OCI-LY3 (cell line): ENCODE data around the gene NEURL2.

ENCODE experiments used
- H2AFZ ChIP-seq: fragments of 200-600, 300-600 bp; shearing (Covaris generic); 2 replicates; pipeline ENCODE4 v1.6.0; 2014; ENCODE audit warnings: antibody characterized with exemption, low read depth, low read length
- H3K27ac ChIP-seq: fragments of 200-600, 300-600 bp; sonication (generic); 2 replicates; pipeline ENCODE4 v1.5.1; 2014; ENCODE audit warnings: mild to moderate bottlenecking, low read length, moderate library complexity, mixed read lengths
- H3K27me3 ChIP-seq: fragments of 200-600, 300-600 bp; sonication (generic); 2 replicates; pipeline ENCODE4 v1.6.1; 2014; ENCODE audit warnings: low read depth, low read length, mixed read lengths
- H3K36me3 ChIP-seq: fragments of 200-600, 300-600 bp; sonication (generic); replicated peaks from 2 replicates; pipeline ENCODE3; 2014; ENCODE audit warnings: low read depth, low read length, mixed read lengths
- H3K4me1 ChIP-seq: fragments of 300-600, 200-600 bp; sonication (generic); 2 replicates; pipeline ENCODE4 v1.6.1; 2014; ENCODE audit warnings: low read length, mixed read lengths
- H3K4me2 ChIP-seq: fragments of 200-600, 300-600 bp; sonication (generic); 2 replicates; pipeline ENCODE4 v1.6.1; 2014; ENCODE audit warnings: low read length, mixed read lengths
- H3K4me3 ChIP-seq: fragments of 300-600, 200-600 bp; sonication (generic); 2 replicates; pipeline ENCODE4 v1.5.1; 2014; ENCODE audit warnings: antibody characterized with exemption, mild to moderate bottlenecking, low read length, moderate library complexity
- H3K79me2 ChIP-seq: fragments of 300-600, 200-600 bp; shearing (Covaris generic); 2 replicates; pipeline ENCODE4 v1.6.1; 2014; ENCODE audit warnings: mild to moderate bottlenecking, low read length, mixed read lengths
- H3K9ac ChIP-seq: fragments of 300-600, 200-600 bp; shearing (Covaris generic); 2 replicates; pipeline ENCODE4 v1.6.0; 2014; ENCODE audit warnings: mild to moderate bottlenecking, low read length, moderate library complexity
- H3K9me3 ChIP-seq: fragments of 200-600, 300-600 bp; shearing (Covaris generic); 2 replicates; pipeline ENCODE4 v1.6.1; 2014; ENCODE audit warnings: low read length, mixed read lengths; ENCODE audit not compliant: insufficient read depth
- H4K20me1 ChIP-seq: fragments of 200-600, 300-600 bp; sonication (generic); 2 replicates; pipeline ENCODE4 v1.6.1; 2016; ENCODE audit warnings: low read length, mixed read lengths; ENCODE audit not compliant: insufficient read depth
- EZH2phosphoT487 ChIP-seq: fragments of 200-600 bp; shearing (Covaris generic); IDR thresholded peaks from 2 replicates; pipeline ENCODE4 v1.6.1; 2018; ENCODE audit warnings: antibody characterized with exemption, mixed run types, low read depth
- TF ChIP-seq, protein P1 (sequence below): fragments of 200-600, 300-600 bp; sonication (generic); IDR thresholded peaks from 2 replicates; pipeline ENCODE4 v1.5.1; 2014; ENCODE audit warnings: antibody characterized with exemption, low read length, low read depth

Gene NEURL2

DNA sequence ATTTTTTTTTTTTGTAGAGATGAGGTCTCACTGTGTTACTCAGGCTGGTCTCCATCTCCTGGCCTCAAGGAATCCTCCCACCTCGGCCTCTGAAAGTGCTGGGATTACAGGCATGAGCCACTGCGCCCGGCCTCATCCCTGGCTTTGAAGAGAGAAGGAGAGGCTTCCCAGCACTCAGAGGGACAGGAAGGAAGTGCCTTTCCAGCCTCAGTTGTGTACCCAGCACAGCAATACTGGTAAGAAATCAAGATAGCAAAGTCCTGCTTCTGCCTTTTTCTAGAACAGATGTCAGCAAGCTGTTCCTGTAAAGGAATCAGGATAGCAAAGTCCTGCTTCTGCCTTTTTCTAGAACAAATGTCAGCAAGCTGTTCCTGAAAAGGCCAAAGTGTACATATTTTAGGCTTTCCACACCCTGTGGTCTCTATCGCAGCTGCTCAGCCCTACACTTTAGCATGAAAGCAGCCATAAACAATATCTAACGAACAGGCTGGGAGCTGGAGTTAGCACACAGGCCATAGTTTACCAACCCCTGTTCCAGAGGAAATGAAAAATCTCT is 27.3 kb upstream of the NEURL2 start:
- no peaks in the 10 kb centered on the region for H3K9me3 ChIP-seq
- H3K27ac ChIP-seq: no peak overlapping the region
- no peak overlapping the region for H2AFZ ChIP-seq
- H4K20me1 ChIP-seq: no peaks in the 10 kb centered on the region
- no peak overlapping the region for H3K4me2 ChIP-seq
- H3K27me3 ChIP-seq: peaks cover 8% of the 10 kb centered on the region; the same call in 1 of the 2 replicates
- no peaks in the 10 kb centered on the region for H3K79me2 ChIP-seq
- no peaks in the 10 kb centered on the region for H3K36me3 ChIP-seq
- no peak overlapping the region for H3K4me3 ChIP-seq
- no peak for TF ChIP-seq EZH2phosphoT487
- TF ChIP-seq, protein P1, sequence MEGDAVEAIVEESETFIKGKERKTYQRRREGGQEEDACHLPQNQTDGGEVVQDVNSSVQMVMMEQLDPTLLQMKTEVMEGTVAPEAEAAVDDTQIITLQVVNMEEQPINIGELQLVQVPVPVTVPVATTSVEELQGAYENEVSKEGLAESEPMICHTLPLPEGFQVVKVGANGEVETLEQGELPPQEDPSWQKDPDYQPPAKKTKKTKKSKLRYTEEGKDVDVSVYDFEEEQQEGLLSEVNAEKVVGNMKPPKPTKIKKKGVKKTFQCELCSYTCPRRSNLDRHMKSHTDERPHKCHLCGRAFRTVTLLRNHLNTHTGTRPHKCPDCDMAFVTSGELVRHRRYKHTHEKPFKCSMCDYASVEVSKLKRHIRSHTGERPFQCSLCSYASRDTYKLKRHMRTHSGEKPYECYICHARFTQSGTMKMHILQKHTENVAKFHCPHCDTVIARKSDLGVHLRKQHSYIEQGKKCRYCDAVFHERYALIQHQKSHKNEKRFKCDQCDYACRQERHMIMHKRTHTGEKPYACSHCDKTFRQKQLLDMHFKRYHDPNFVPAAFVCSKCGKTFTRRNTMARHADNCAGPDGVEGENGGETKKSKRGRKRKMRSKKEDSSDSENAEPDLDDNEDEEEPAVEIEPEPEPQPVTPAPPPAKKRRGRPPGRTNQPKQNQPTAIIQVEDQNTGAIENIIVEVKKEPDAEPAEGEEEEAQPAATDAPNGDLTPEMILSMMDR: no peak
- H3K4me1 ChIP-seq: peaks cover 13% of the 10 kb centered on the region
- H3K9ac ChIP-seq: no peak overlapping the region

DNA sequence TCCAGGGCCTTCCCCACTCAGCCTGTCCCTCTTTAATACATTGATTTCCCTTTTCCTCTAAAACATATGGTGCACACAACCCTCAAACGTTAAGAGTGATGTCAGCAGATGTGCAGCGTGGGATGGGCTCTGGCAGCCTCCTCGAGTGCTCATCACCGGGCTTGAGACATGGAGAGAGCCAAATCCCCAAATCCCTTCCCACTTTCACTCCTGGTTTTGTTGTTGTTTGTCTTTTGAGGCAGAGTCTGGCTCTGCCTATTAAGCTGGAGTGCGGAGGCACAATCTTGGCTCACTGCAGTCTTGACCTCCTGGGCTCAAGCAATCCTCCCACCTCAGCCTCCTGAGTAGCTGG is 26.8 kb upstream of the NEURL2 start:
- Histone ChIP-seq H3K27me3 (peaks cover 8% of the 10 kb centered on the region; the same call in 1 of the 2 replicates), H4K20me1 (no peaks in the 10 kb centered on the region), H3K4me2 (no peak overlapping the region), H3K27ac (no peak overlapping the region), H3K9me3 (no peaks in the 10 kb centered on the region), H3K9ac (no peak overlapping the region), H3K4me3 (no peak overlapping the region), H3K4me1 (peaks cover 18% of the 10 kb centered on the region), H2AFZ (no peak overlapping the region), H3K36me3 (no peaks in the 10 kb centered on the region), H3K79me2 (no peaks in the 10 kb centered on the region)
- no peak for TF ChIP-seq EZH2phosphoT487
- TF ChIP-seq, protein P1: no peak

DNA sequence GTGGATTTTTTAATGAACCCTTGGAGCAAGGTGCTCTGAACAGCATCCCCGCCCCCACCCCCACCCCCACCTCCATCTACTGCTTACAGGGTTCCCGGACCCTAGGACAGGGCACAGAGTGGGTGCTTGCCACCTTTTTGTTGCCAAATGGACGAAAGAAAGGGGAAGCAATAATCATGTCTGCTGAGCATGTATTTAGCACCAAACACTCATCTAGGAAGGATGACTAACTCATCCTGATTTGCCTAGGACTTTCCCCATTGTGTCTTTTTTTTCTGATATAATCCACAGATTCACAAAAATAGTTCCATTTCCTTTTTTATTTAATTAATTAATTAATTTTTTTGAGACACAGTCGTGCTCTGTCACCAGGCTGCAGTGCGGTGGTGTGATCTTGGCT is 22.1 kb upstream of the NEURL2 start:
- Histone ChIP-seq H3K9ac (peak overlapping the region; percentile 77; the same call in 1 of the 2 replicates), H3K4me2 (peak overlapping the region; percentile 92), H3K9me3 (no peaks in the 10 kb centered on the region), H3K27me3 (no peaks in the 10 kb centered on the region), H2AFZ (no peak overlapping the region), H3K4me3 (peak overlapping the region; percentile 73), H4K20me1 (no peaks in the 10 kb centered on the region), H3K36me3 (no peaks in the 10 kb centered on the region), H3K4me1 (peaks cover 40% of the 10 kb centered on the region), H3K27ac (peak overlapping the region; percentile 69), H3K79me2 (no peaks in the 10 kb centered on the region; the same call in 1 of the 2 replicates)
- TF ChIP-seq EZH2phosphoT487: no peak
- TF ChIP-seq, protein P1: no peak

DNA sequence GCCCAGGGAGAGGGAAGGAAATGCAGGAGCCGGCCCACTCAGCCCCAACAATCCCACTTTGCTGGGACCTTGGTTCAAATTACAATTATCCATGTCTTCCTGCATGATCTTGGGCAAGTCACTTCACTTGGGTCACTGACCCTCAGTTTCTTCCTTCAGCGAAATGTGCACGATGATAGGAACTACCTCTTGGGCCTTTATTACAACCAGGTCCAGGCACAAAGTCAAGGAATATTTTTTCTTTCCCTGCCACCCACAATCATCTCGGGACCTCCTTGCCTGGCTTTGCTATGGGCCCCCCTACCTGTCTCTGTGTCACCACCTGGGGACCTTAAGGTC is 21.3 kb upstream of the NEURL2 start:
- peak overlapping the region; percentile 73 for H3K4me3 ChIP-seq
- peak overlapping the region; percentile 92 for H3K4me2 ChIP-seq

More for the DNA sequence above, 21.3 kb upstream of the NEURL2 start:
- TF ChIP-seq, protein P1: no peak
- TF ChIP-seq EZH2phosphoT487: no peak
- no peaks in the 10 kb centered on the region; the same call in 1 of the 2 replicates for H3K79me2 ChIP-seq
- H3K27me3 ChIP-seq: no peaks in the 10 kb centered on the region
- H2AFZ ChIP-seq: peak overlapping the region; percentile 78
- peak overlapping the region; percentile 69 for H3K27ac ChIP-seq
- H3K9me3 ChIP-seq: no peaks in the 10 kb centered on the region
- H3K36me3 ChIP-seq: no peaks in the 10 kb centered on the region
- H4K20me1 ChIP-seq: no peaks in the 10 kb centered on the region
- peak overlapping the region; percentile 77 for H3K9ac ChIP-seq
- H3K4me1 ChIP-seq: peaks cover 40% of the 10 kb centered on the region
